GM11168 (cell line): ENCODE results near the gene IRS1.

Experiments used
- in situ Hi-C: fragments of 300-500 bp; cut with MboI; formaldehyde crosslinking; loops from one replicate; pipeline ENCODE4 v1.12.0; 2022; ENCODE audit warnings: low sequenced_read_pairs; ENCODE audit not compliant: unreplicated experiment

IRS1 gene

GRCh38 chr2:226828191-226828590, 28.6 kb upstream of the IRS1 start:
- in situ Hi-C loops = no loop called here

DNA sequence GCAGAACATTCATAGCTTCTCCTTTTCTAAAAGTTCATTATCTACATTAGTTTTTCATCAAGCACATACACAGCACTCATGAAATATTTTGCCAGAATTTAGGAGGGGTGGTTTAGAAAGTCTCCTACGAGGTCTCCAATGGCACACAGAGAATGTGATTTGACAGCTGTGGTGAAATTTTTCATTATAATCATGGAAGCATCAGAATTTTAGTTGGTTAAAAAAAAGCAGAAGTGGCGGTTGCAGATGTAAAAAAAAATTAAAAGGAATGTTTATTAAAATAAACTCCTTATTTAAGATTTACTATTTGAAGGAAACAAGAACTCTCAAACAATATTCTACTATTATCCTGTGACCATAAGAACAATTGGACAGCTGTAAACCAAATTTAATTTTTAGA, 25.4 kb upstream of the IRS1 start:
- in situ Hi-C loops = no loop called here

DNA sequence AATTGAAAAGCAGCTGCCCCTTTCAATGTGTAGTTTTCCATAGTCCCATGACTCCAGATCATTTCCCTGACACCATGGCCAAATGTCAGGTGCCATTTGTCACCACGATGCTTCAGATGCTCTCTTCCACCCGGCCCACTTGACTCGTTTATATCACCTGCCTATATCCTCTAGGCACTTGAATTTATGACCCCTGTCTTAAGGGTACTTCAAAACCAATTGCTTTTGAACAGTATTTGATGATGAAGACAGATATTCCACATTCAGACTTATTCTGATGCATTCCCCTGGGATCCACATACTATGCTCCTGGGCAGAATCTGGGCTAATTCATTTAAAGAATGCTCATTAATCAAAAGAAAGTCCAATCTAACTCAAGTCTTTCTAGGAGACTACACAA, 19.3 kb upstream of the IRS1 start:
- in situ Hi-C loops = loop anchor here (10.0 to 25.0 kb wide), 5 partner anchors 166 to 1157 kb away; no protein-coding TSS in a partner anchor

GRCh38 chr2:226813148-226813701, 13.6 kb upstream of the IRS1 start:
- in situ Hi-C loops = loop anchor here (10.0 to 25.0 kb wide), 5 partner anchors 172 to 1151 kb away; no protein-coding TSS in a partner anchor

DNA sequence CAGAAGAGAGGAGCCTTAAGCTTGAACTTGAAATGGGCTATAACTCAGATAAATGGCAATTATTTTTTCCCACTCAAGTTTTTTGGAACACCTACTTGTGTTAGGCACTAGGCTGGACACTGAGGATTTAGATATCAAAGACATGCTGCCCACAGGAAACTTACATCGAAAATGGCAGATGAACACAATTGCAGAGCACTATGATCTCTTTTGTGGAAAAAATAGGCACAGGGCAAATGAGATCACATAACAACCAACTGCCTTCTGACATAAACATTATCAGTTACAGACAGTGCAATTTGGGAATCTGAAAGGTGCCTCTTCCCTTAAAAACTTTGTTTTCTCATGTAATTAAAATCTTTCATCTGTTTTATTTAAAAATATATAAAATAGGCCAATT, 3.8 kb upstream of the IRS1 start:
- in situ Hi-C loops = loop anchor here (25.0 kb wide), 4 partner anchors 441 to 1141 kb away; no protein-coding TSS in a partner anchor

- in situ Hi-C loops = loop anchor here (25.0 kb wide), 4 partner anchors 440 to 1140 kb away; no protein-coding TSS in a partner anchor
These were observed 3.0 kb upstream of the IRS1 start for GRCh38 chr2:226802573-226802972.

- in situ Hi-C loops = loop anchor here (25.0 kb wide), 4 partner anchors 439 to 1139 kb away; no protein-coding TSS in a partner anchor
These were observed 1.5 kb upstream of the IRS1 start for GRCh38 chr2:226800941-226801784.

GRCh38 chr2:226799976-226800940, 638 bp upstream of the IRS1 start:
- in situ Hi-C loops = loop anchor here (25.0 kb wide), 4 partner anchors 438 to 1138 kb away; no protein-coding TSS in a partner anchor

GRCh38 chr2:226798422-226799210, 1.0 kb downstream of the IRS1 start:
- in situ Hi-C loops = no loop called here

GRCh38 chr2:226797989-226798421, 1.6 kb downstream of the IRS1 start:
- in situ Hi-C loops = no loop called here

GRCh38 chr2:226797289-226797988, 2.2 kb downstream of the IRS1 start:
- in situ Hi-C loops = no loop called here

GRCh38 chr2:226796840-226797288, 2.8 kb downstream of the IRS1 start:
- in situ Hi-C loops = no loop called here

DNA sequence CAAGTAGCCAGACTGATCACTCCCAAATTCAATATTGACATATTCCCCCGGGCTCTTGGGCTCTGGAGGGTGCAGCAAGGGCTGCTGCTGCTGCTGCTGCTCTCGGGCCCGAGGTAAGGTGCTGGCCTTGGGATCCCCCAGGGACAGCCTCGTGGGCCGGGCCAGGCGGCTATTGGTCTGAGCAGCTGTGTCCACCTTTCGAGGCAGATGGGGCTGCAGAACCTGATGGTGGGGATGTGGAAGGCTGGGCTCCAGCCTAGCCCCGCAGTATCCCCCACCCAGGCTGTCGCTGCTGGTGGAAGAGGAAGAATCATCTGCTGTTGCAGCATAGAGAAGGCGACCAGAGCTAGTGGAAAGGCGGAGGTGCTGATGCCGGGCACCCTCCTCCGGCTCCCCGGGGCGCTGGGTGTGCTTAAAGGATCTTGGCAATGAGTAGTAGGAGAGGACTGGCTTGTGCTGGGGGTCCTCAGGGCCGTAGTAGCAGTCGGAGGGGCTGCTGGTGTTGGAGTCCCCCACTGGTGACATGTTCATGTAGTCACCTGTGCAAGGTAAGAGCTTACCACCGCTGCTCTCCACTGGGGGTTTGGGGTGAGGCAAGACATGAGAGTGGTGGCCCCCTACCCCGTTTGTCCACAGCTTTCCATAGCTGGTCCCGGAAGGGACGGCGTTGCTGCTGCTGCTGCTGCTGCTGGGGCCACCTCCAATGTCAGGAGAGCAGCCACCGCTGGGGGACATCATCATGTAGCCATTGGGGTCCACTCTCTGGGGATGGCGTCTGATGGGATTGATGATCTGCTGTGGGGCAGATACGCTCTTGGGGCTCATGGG, 3.4 kb downstream of the IRS1 start:
- in situ Hi-C loops = no loop called here

DNA sequence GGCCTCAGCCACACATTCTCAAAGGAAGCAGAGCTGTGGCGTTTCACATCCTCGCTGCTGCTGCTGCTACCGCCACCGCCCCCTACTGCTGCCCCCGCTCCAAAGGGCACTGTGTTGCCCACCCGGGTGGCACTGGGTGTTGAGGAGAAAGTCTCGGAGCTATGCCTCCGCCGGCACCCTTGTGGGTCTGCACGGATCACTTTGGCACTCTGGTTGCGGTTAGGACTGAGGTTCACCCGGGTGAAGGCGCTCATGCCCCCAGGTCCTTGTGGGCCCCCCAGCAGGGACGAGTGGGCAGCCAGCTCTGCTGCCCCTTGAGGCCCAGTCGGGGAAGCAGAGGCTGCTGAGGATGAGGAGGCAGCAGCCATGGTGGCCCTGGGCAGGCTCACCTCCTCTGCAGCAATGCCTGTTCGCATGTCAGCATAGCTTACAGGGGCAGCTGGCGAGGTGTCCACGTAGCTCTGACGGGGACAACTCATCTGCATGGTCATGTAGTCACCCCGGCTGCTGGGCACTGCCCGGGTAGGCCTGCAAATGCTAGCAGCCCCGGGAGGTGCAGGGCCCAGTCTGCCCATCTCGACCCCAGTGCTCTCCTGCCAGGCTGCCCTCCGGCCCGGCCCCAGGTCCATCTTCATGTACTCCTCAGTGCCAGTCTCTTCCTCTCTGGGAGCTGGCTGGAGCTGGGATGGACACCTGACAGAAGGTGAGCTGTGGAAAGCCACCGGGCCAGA, 4.2 kb downstream of the IRS1 start:
- in situ Hi-C loops = no loop called here

- in situ Hi-C loops = no loop called here
These were observed 4.9 kb downstream of the IRS1 start for GRCh38 chr2:226794751-226795171.

GRCh38 chr2:226794196-226794661, 5.4 kb downstream of the IRS1 start:
- in situ Hi-C loops = no loop called here

DNA sequence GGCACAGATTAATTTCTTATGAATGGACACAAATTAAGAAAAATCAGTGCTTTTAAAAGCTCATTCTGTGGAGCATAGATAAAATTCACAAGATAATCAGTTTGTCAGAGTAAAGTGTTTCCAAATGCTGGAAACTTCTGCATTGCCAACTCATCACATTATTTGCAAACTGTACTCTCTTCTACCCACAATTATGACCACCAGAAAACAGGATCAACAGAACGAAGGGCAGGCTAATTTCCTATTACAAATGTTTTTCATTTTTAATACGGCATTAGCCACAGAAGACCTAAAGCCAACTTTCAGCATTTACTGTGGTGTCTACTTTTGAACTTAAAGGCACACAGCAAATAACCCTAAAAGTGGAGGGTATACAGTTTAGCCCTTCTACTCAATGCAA, 6.0 kb downstream of the IRS1 start:
- in situ Hi-C loops = no loop called here
